ENCODE measurements around the gene LEPROT.

LEPROT gene

GRCh38 chr1:65477414-65478378, 57.2 kb downstream of the LEPROT start:
- DNase-seq (ENCODE audit: low read depth in 3 of 3), result no peak

DNA sequence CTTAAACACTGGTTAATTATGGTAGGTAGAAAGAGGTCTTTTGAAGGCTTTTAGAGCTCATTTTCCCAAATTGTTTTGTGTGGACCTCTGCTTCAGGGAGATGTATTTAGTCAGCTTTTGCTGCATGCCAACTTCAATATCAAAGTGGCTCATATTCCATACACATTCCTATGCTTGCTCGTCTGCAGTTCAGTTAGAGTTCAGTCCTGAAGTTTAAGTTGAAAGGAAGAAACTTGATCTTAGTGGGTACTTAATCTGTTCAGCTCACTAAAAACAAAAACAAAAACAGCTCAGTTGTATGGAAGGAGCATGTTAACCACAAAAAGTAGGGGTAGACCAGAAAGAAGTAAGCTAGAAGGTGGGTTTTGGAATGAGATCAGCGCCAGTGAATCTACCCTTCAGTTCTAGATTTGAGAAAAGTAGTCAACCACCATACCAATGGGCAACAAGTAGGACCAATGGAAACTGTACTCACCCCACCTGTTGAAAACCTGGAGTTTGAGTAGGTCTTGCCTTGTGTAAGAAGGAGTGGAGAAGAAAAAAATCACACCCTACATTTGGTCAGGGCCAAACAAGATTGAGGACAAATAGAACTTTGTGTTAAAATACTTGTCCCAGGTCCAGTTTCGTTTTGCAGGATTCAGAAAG, 58.0 kb downstream of the LEPROT start:
- no peak for DNase-seq (ENCODE audit: low read depth in 3 of 3)

DNA sequence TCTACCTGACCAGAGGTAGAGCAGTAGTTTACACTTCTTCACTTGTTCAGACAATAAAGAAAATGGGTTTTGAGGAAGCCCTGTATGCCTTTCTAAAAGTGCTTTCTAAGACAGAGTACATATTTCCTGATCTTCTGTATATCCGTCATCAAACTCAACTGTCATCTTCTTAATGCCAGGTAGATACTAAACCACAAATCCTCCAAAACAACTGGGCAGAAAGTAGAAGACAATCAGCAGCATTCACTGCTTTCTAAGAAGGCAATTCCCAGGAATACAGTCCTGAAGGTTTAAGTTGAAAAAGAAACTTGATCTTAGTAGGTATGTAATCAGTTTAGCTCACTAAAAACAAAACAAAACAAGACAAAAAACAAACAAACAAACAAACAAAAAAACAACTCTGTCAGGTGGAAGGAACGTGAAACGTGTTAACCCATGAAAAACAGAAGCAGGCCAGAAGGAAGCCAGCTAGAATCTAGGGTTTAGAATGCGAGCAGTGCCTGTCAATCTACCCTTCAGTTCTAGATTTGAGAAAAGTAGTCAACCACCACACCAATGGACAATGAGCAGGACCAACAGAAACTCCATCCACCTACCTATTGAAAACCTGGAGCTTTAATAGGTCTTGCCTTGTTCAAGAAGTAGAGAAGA, 59.2 kb downstream of the LEPROT start:
- no peak for DNase-seq (ENCODE audit: low read depth in 3 of 3)

- DNase-seq (ENCODE audit: low read depth in 3 of 3), result no peak
Measured at GRCh38 chr1:65480684-65481405, 60.4 kb downstream of the LEPROT start.

GRCh38 chr1:65483993-65484754, 63.7 kb downstream of the LEPROT start:
- DNase-seq (ENCODE audit: low read depth in 3 of 3), result no peak
